ENCODE results near the gene MED8. TPM values are rescaled to one million over a fixed set of nuclear protein-coding genes. Genes with fewer than 3 reads are reported as not detected.

The MED8 gene
- total and polyA plus RNA-seq, 2 of the 4 experiments (the other 2 are of a cell fraction) = 61.1 to 120 TPM

GRCh38 chr1:43418858-43419257 is 29.3 kb upstream of the MED8 start:
- DNase-seq = no peak
- H4K8ac ChIP-seq (ENCODE audit: low read depth in 2 of 2, low read length in 2 of 2) = no peak overlapping the region
- no peaks in the 10 kb centered on the region; the same call in 1 of the 2 replicates for H4K20me1 ChIP-seq (ENCODE audit: insufficient read depth, low read length)
- H3K27ac ChIP-seq (ENCODE audit: insufficient read depth, low read length) = no peak overlapping the region
- intact Hi-C loops (cut with micrococcal nuclease) = no loop called here
- TF ChIP-seq SMC3 (IDR thresholded peaks at IDR 0.05; ENCODE audit: low read depth, low read length) (no peak), CEBPB (IDR thresholded peaks at IDR 0.05; ENCODE audit: low read depth, low read length) (no peak), ELK1 (IDR thresholded peaks at IDR 0.05; ENCODE audit: borderline replicate concordance, low read depth, low read length) (no peak), RCOR1 (IDR thresholded peaks at IDR 0.05; ENCODE audit: insufficient replicate concordance, low read length) (no peak), BHLHE40 (IDR thresholded peaks at IDR 0.05; ENCODE audit: low read depth, low read length) (no peak), FOS (IDR thresholded peaks at IDR 0.05; ENCODE audit: low read depth, low read length) (no peak), CTCF (conservative IDR thresholded peaks at IDR 0.05; ENCODE audit: low read depth, low read length) (no peak), MAZ (IDR thresholded peaks at IDR 0.05; ENCODE audit: borderline replicate concordance, low read depth, low read length) (no peak), CHD1 (IDR thresholded peaks at IDR 0.05; ENCODE audit: low read depth, low read length) (no peak)
- H3K36me3 ChIP-seq (ENCODE audit: control insufficient read depth, insufficient read depth, low read length) = peaks cover 66% of the 10 kb centered on the region
- no peak overlapping the region for H3K14ac ChIP-seq (replicated peaks; ENCODE audit: low read depth, low read length)
- H2BK15ac ChIP-seq (ENCODE audit: low read depth, low read length) = no peak overlapping the region
- no peak overlapping the region for H2AFZ ChIP-seq (replicated peaks; ENCODE audit: low read length, poor library complexity)
- ChIA-PET POLR2A (ENCODE audit: unreplicated experiment) (no interaction called here), CTCF (interaction anchor here (1.4 kb wide), 1 partner anchor 192 kb away, joined by 4 read pairs; no protein-coding TSS in a partner anchor)
- no peak for ATAC-seq (ENCODE audit: low read depth)
- no peaks in the 10 kb centered on the region for H3K9me3 ChIP-seq (ENCODE audit: control insufficient read depth, insufficient read depth, low read length)
- no peaks in the 10 kb centered on the region for H3K4me1 ChIP-seq (ENCODE audit: control insufficient read depth, insufficient read depth, low read length)
- no peak overlapping the region for H3K4me2 ChIP-seq (ENCODE audit: low read depth, low read length)
- no TSS peak for BruUV-seq (replicated peaks)
- no peak overlapping the region for H3K23ac ChIP-seq (ENCODE audit: low read depth, low read length)
- no peak overlapping the region for H3K9ac ChIP-seq (ENCODE audit: low read depth, low read length)
- no peak overlapping the region for H4K5ac ChIP-seq (ENCODE audit: low read depth, low read length)
- H3K4ac ChIP-seq (ENCODE audit: low read depth, low read length) = no peak overlapping the region
- no peak overlapping the region for H2AK9ac ChIP-seq (replicated peaks; ENCODE audit: low read depth, low read length, poor library complexity)
- H2AK5ac ChIP-seq (ENCODE audit: low read depth, low read length) = no peak overlapping the region
- no peak overlapping the region for H2BK20ac ChIP-seq (ENCODE audit: low read depth, low read length)
- peaks cover 11% of the 10 kb centered on the region; the same call in 1 of the 2 replicates for H3K9me1 ChIP-seq (ENCODE audit: insufficient read depth, low read length)
- no peak overlapping the region for H3K56ac ChIP-seq (ENCODE audit: extremely low read depth, insufficient read depth, low read length)
- H3K79me1 ChIP-seq (ENCODE audit: low read depth in 1 of 2, low read length in 2 of 2) = peaks cover 0 to 6% of the 10 kb centered on the region in 2 experiments; a peak in 2 of 4 replicates
- in situ Hi-C loops (cut with MboI; ENCODE audit: low sequenced_read_pairs) = loop anchor here (25.0 kb wide), 1 partner anchor 507 kb away; no protein-coding TSS in a partner anchor
- no peaks in the 10 kb centered on the region for H3K27me3 ChIP-seq (ENCODE audit: control insufficient read depth, insufficient read depth, low read length)
- dilution Hi-C loops (cut with HindIII; ENCODE audit: low sequenced_read_pairs, unreplicated experiment) = no loop called here
- H3K18ac ChIP-seq (ENCODE audit: low read depth, low read length) = no peak overlapping the region
- H4K91ac ChIP-seq (ENCODE audit: insufficient read depth, low read depth, low read length) = no peak overlapping the region
- no peak overlapping the region for H2BK5ac ChIP-seq (ENCODE audit: low read depth, low read length, poor library complexity, severe bottlenecking)
- H3K4me3 ChIP-seq (ENCODE audit: insufficient read depth, low read depth, low read length) = no peak overlapping the region
- 100% methylated on average over 1 of the region's 4 CpGs; no CpG with 5 or more reads in 1 of the 2 experiments for WGBS, 2 experiments (ENCODE audit: extremely low coverage in 2 of 2, insufficient read length in 1 of 2)
- no peak overlapping the region for H2BK120ac ChIP-seq (ENCODE audit: low read depth, low read length)

Data from IMR-90 (cell line).